Endodermal cell (in vitro differentiated cells): Measurements from ENCODE around the gene ZNF155. TPM values are rescaled to one million over a fixed set of nuclear protein-coding genes. Genes with fewer than 3 reads are reported as not detected.

Experiments used
- DNase-seq: peaks from one replicate; pipeline ENCODE4 v3.0.0-alpha.2; 2017
- H3K27ac ChIP-seq: 2 replicates; pipeline ENCODE4 v1.5.1; 2013; ENCODE audit warnings: mild to moderate bottlenecking, low read depth, low read length, moderate library complexity
- H3K27me3 ChIP-seq: 2 replicates; pipeline ENCODE4 v1.6.1; 2013; ENCODE audit warnings: mild to moderate bottlenecking, low read length, moderate library complexity; ENCODE audit not compliant: insufficient read depth, control insufficient read depth, poor library complexity, severe bottlenecking
- H3K36me3 ChIP-seq: 2 replicates; pipeline ENCODE4 v1.7.0; 2013; ENCODE audit warnings: mild to moderate bottlenecking, low read length, moderate library complexity; ENCODE audit not compliant: control insufficient read depth, insufficient read depth
- H3K4me1 ChIP-seq: one replicate; pipeline ENCODE4 v1.7.0; 2013; ENCODE audit warnings: low read length; ENCODE audit not compliant: control insufficient read depth, insufficient read depth
- H3K4me3 ChIP-seq: 2 replicates; pipeline ENCODE4 v1.5.1; 2013; ENCODE audit warnings: mild to moderate bottlenecking, low read length, moderate library complexity
- H3K9ac ChIP-seq: 2 replicates; pipeline ENCODE4 v1.6.1; 2013; ENCODE audit warnings: mild to moderate bottlenecking, low read length, moderate library complexity; ENCODE audit not compliant: poor library complexity, severe bottlenecking; ENCODE audit errors: extremely low read depth
- H3K9me3 ChIP-seq: 2 replicates; pipeline ENCODE4 v1.6.1; 2013; ENCODE audit warnings: mild to moderate bottlenecking, low read length, moderate library complexity; ENCODE audit not compliant: control insufficient read depth
- H3K27ac Mint-ChIP-seq: 2 replicates; pipeline ENCODE4 v1.8.0; 2020; ENCODE audit warnings: mixed read lengths
- H3K27me3 Mint-ChIP-seq: 2 replicates; pipeline ENCODE4 v1.8.0; 2021; ENCODE audit warnings: mild to moderate bottlenecking, mixed read lengths; ENCODE audit not compliant: insufficient read depth
- H3K36me3 Mint-ChIP-seq: 2 replicates; pipeline ENCODE4 v1.8.0; 2020; ENCODE audit warnings: low read depth, mixed read lengths
- H3K4me1 Mint-ChIP-seq: 2 replicates; pipeline ENCODE4 v1.8.0; 2020; ENCODE audit warnings: mixed read lengths
- H3K4me3 Mint-ChIP-seq: 2 replicates; pipeline ENCODE4 v1.8.0; 2020; ENCODE audit warnings: mild to moderate bottlenecking, moderate library complexity, mixed read lengths
- H3K9me3 Mint-ChIP-seq: 2 replicates; pipeline ENCODE4 v1.8.0; 2020; ENCODE audit warnings: mild to moderate bottlenecking, mixed read lengths
- CTCF ChIP-seq: fragments of 200-600 bp; sonication (generic); conservative IDR thresholded peaks from 2 replicates; pipeline ENCODE4 v1.5.0; 2021; ENCODE audit warnings: antibody characterized with exemption, mild to moderate bottlenecking
- WGBS, 2 experiments: methylation state at CpG; one replicate each; pipeline versions ENCODE4 v1.1.5 to v1.1.7; 2013; ENCODE audit warnings: missing lambda C conversion rate in 2 of 2, mixed read lengths in 1 of 2; ENCODE audit not compliant: insufficient coverage in 1 of 2, insufficient read length in 1 of 2; 5-methylcytosine and 5-hydroxymethylcytosine counted together
- total RNA-seq, 2 donors: library from RNA; stranded (reverse); fragmentation: NEBNext Ultra II Directional in 1 of 2; extraction: Animal tissue kit (Norgen Biotek cat#: 25700) in 1 of 2; gene quantifications; 2 replicates in 1 of 2; 3 replicates in 1 of 2; pipeline ENCODE4 v1.2.1, GENCODE V29; 2021

The ZNF155 gene
- total RNA-seq, 2 donors from 2014 or later: 9.7 to 12.7 TPM

GRCh38 chr19:44005973-44006372 is 22.0 kb downstream of the ZNF155 start:
- 89% methylated on average over 1 of the region's 1 CpG; no CpG with 5 or more reads in 1 of the 2 experiments for WGBS, 2 experiments
- no peak for DNase-seq
- no peak overlapping the region for H3K4me3 Mint-ChIP-seq
- Histone ChIP-seq H3K36me3 (peaks cover 30% of the 10 kb centered on the region), H3K27ac (no peak overlapping the region), H3K9ac (no peak overlapping the region), H3K9me3 (peaks cover 24% of the 10 kb centered on the region), H3K4me3 (no peak overlapping the region), H3K4me1 (no peaks in the 10 kb centered on the region), H3K27me3 (no peaks in the 10 kb centered on the region)
- H3K4me1 Mint-ChIP-seq: peaks cover 9% of the 10 kb centered on the region
- H3K27me3 Mint-ChIP-seq: peaks cover 5% of the 10 kb centered on the region
- peaks cover 34% of the 10 kb centered on the region for H3K9me3 Mint-ChIP-seq
- no peak for TF ChIP-seq CTCF
- H3K27ac Mint-ChIP-seq: no peak overlapping the region
- peaks cover 49% of the 10 kb centered on the region for H3K36me3 Mint-ChIP-seq

DNA sequence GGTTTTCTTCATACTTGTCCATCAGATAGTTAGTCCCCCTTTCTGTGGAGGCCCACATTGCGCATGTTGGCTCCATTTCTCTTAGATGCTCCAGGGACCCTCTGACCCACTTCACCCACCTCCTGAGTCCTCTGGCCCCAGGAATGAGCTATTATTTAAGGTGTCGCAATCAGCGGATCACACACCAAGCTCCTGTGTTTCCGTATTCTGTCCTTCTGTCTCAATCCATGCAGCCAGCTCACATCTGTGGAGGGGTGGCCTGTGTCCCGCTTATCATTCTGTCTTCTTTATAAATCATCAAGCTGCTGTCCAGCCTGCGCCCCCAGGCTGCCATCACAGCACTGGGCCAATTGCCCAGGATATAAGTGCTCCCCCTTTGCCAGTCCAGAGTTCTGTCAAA is 23.5 kb downstream of the ZNF155 start:
- peaks cover 3% of the 10 kb centered on the region for H3K27me3 Mint-ChIP-seq
- TF ChIP-seq CTCF: no peak
- no peaks in the 10 kb centered on the region for H3K4me1 ChIP-seq
- H3K9me3 Mint-ChIP-seq: peaks cover 47% of the 10 kb centered on the region
- H3K9ac ChIP-seq: no peak overlapping the region
- H3K9me3 ChIP-seq: peaks cover 32% of the 10 kb centered on the region
- no peak overlapping the region for H3K4me3 ChIP-seq
- no peak overlapping the region for H3K27ac Mint-ChIP-seq
- H3K4me1 Mint-ChIP-seq: peaks cover 3% of the 10 kb centered on the region
- no peak overlapping the region for H3K4me3 Mint-ChIP-seq
- 92 to 94% methylated on average over 5 to 6 of the region's 6 CpGs for WGBS, 2 experiments
- DNase-seq: no peak
- peaks cover 61% of the 10 kb centered on the region for H3K36me3 Mint-ChIP-seq
- H3K27ac ChIP-seq: no peak overlapping the region
- H3K27me3 ChIP-seq: no peaks in the 10 kb centered on the region
- H3K36me3 ChIP-seq: peaks cover 34% of the 10 kb centered on the region

DNA sequence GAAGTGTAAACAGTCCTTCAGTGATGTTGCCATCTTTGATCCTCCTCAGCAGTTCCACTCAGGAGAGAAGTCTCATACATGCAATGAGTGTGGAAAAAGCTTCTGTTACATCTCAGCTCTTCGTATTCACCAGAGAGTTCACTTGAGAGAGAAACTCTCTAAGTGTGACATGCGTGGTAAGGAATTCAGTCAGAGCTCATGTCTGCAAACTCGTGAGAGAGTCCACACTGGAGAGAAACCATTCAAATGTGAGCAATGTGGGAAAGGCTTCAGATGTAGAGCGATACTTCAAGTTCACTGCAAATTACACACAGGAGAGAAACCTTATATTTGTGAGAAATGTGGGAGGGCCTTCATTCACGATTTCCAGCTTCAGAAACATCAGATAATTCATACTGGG is 26.5 kb downstream of the ZNF155 start:
- no peak for DNase-seq
- Histone ChIP-seq H3K4me3 (peak overlapping the region; percentile 13), H3K27ac (no peak overlapping the region), H3K36me3 (peaks cover 34% of the 10 kb centered on the region), H3K9ac (no peak overlapping the region), H3K27me3 (no peaks in the 10 kb centered on the region), H3K9me3 (peaks cover 32% of the 10 kb centered on the region), H3K4me1 (no peaks in the 10 kb centered on the region)
- no peak for TF ChIP-seq CTCF
- H3K27ac Mint-ChIP-seq: no peak overlapping the region
- no peaks in the 10 kb centered on the region for H3K4me1 Mint-ChIP-seq
- no peak overlapping the region for H3K4me3 Mint-ChIP-seq
- H3K36me3 Mint-ChIP-seq: peaks cover 64% of the 10 kb centered on the region
- 92 to 94% methylated on average over 5 of the region's 5 CpGs for WGBS, 2 experiments
- peaks cover 72% of the 10 kb centered on the region for H3K9me3 Mint-ChIP-seq
- H3K27me3 Mint-ChIP-seq: no peaks in the 10 kb centered on the region
